ENCODE data around the gene AP1S2.

DNA sequence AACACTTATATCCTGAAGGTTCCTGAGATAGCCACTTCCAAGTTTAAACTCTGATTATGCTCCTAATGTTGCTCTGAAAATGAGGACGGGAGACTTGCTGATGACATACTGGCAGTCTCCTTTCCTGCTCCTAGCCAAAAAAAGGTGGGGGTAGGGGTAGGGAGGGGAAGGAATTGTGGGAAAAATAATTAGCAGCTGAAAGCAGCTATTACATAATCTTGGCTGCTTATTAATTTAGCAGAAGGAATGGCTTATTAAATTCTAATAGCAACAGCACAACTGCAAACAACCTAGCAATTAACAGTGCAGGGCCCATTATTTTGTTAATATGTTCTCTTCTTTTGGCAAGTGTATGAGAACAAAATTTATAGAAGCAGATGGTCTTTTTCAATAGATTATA is 2.0 kb upstream of the AP1S2 start:
- no peak for TF ChIP-seq EZH2phosphoT487 (IDR thresholded peaks at IDR 0.05; ENCODE audit: borderline replicate concordance)
- TF ChIP-seq, protein P1, sequence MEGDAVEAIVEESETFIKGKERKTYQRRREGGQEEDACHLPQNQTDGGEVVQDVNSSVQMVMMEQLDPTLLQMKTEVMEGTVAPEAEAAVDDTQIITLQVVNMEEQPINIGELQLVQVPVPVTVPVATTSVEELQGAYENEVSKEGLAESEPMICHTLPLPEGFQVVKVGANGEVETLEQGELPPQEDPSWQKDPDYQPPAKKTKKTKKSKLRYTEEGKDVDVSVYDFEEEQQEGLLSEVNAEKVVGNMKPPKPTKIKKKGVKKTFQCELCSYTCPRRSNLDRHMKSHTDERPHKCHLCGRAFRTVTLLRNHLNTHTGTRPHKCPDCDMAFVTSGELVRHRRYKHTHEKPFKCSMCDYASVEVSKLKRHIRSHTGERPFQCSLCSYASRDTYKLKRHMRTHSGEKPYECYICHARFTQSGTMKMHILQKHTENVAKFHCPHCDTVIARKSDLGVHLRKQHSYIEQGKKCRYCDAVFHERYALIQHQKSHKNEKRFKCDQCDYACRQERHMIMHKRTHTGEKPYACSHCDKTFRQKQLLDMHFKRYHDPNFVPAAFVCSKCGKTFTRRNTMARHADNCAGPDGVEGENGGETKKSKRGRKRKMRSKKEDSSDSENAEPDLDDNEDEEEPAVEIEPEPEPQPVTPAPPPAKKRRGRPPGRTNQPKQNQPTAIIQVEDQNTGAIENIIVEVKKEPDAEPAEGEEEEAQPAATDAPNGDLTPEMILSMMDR (conservative IDR thresholded peaks at IDR 0.05; ENCODE audit: low read length): no peak

Measured in Loucy (cell line).